Stimulated activated CD8-positive, alpha-beta memory T cell treated with anti-CD3 and anti-CD28 coated beads, Interleukin-15, amount 100 ng/mL, for 4 hours (primary cell): Measurements from ENCODE around the gene CYP2W1.

Source experiments
- DNase-seq, 2 donors: peaks; one replicate each; pipeline ENCODE4 v3.0.0-alpha.2; 2020; ENCODE audit warnings: low read depth in 2 of 2

Gene CYP2W1

DNA sequence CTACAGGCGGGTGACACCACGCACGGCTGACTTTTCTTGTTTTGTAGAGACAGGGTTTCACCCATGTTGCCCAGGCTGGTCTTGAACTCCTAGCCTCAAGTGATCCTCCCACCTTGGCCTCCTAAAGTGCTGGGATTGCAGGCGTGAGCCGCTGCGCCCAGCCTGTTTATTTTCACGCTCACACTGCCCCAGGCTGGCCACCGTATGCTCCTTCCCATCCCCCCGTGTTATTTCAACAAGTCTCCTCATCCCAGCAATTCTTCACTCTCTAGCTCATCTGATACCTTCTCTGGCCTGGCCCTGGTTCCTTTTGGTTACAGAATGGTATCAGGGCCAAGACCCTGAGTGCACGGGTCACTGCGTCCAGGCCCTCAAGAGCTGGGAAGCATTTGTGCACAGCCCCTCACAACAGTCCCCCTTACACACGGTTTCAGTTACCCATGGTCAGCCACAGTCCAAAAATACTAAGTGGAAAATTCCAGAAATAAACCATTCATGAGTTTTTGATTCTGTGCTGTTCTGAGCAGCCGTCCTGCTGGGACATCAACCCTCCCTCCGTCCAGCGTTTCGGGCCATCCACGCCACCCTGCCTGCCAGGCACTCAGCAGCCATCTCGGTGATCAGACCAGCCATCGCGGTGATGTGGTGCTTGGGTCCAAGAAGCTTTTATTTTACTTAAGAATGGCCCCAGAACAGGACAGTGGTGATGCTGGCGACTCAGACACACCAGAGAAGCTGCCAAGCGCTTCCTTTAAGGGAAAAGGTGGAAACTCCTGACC lies 16.5 kb upstream of the CYP2W1 start:
- DNase-seq, result no peak

DNA sequence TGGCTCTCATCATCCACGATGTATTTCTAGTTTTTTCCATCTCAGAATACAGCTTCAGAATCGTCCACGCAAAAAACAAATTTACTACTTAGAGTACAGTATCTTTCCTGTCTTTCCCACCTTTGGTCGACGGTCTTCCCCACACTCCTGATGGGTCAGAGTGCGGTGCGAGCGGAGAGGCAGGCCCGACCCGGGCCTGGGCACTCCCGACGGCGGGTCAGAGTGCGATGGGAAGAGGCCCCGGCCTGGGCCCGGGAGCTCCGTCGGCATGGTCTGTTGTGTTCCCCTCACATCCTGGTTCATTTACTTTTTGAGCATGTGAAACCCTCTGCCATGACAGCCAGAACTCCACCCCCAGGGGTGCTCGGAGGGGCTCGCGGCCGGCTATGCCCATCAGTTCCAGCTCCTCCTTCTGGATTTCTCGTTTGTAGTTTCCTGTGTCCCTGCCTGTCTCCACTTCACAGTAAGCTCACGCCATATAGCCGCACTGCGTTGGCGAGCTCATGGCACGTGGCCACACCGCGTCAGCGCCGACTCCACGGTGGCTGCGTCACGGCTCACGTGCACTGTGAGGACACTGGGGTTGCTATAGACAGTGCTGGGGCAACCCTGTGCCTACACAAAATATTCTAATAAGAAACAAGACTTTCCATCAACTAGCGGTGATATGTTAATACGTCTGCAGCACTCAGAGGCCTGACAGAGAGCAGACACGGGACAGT lies 15.5 kb upstream of the CYP2W1 start:
- DNase-seq, result no peak

DNA sequence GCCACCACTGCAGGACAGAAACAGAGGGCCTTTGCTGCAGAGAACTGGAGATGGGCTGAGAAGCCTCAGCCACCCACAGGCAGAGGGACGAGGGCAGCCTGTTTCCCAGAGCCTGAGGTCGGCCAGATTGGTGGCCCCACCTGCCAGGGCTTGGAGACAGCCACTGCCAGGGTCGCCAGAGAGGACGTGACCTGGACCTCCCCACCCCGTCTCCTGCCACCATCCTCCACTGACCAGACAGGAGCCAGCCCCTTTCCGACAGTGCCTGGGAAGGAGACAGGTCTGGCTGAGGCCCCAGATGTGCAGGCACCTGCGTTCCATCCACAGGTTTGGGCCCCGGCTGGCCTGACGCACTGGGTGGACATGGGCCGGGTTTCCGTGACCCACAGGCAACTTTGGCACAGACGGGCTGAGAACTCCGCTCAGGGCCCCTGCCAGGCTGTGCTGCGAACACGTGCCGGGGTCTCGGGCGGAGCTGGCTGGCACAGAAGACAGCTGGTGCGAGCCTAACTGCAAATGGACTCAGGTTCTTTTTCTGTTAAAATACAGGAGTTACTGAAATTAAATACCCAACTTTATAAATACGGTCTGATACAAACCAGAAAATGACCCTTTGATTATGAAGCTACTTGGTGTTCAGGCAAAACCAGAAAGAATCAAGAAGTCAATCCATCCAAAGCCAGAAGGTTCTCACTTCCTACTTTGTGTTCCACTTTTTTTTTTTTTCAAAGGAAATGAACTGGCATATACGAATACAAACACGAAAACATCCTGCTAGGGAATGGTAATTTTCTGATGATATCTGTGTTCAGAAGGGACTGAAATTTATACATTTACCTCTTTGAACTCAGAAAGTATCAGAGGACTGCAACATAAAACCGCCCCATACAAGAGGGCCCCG lies 14.5 kb upstream of the CYP2W1 start:
- no peak for DNase-seq

DNA sequence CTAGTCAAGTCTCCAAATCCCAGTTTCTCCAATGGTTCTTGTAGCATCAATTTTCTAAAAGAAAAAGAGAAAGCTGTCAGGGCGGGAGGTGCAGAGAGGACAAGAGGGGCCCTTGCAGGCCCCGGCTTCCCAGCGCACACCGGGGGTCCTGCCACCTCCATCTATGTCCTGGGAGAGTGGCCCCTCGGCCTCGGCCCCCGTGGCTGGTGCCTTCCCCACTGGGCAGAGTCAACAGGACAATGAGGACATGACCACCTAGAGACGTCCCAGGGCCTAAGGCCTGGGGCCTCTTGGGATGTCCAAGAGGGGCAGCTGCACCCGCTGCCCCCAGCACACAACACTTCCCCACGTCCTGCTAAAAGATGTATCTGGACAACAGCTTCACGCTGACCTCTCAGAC lies 13.6 kb upstream of the CYP2W1 start:
- no peak for DNase-seq

DNA sequence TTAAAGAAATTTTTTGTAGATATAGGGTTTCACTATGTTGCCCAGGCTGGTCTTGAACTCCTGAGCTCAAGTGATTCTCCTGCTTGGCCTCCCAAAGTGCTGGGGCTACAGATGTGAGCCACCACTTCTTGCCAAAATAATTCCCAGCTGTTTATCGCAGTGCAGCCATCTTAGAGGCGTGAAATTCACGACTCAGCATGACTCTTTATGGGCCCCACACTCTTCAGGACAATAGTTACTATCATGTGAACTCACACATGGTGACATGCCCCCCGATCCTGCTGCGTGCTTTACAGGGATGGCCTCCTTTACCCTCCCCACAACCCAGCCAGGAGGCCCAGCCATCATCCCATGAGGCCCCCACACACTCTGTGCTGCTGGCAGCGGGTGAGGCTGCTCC lies 12.2 kb upstream of the CYP2W1 start:
- no peak for DNase-seq

DNA sequence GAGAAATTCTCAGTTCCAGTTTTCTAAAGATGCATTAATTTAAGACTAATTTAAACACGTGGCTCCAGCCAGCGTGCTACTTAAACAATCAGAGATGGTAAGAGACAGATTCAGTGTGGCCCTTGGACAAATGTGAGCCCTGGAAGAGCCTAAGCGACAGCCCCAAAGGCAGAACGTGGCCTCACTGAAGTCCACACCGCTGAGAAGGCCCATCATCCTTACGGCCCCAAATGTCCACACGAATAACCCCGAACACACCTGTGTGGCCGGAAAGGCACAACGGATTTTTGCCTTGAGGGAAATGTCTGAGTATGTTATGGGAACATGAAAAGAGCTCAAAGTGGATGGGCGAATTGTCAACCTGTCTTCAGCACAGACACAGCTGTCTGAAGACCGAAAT lies 10.9 kb upstream of the CYP2W1 start:
- no peak for DNase-seq

DNA sequence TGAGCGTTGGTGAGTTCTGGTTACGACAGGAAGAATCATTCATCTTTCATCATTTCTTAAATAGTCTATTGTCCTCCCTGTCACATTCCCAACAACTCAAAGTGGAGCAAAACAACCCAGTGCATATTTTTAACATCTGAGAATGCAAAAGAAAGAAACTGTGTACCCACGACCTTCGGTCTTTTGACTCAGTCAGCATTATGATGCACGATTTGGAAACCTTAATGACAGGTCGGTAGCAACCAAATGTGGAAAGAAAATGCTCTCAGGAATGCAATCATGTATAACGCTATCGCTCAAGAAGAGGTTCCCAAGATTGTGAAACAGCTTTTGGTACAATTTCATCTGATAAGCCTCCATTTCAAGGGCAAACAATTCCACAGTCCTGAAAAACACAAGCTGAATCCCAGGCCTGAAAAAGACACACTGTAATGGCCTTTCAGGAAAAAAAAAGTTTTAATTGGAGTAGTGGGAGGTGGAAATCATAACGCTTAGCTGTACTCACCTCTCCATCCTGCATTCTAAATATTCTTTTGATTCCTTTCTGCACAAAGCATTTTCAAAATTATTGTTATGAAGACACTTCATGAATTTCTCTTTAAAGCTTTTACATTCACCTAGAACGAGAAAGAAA lies 10.2 kb upstream of the CYP2W1 start:
- no peak for DNase-seq

DNA sequence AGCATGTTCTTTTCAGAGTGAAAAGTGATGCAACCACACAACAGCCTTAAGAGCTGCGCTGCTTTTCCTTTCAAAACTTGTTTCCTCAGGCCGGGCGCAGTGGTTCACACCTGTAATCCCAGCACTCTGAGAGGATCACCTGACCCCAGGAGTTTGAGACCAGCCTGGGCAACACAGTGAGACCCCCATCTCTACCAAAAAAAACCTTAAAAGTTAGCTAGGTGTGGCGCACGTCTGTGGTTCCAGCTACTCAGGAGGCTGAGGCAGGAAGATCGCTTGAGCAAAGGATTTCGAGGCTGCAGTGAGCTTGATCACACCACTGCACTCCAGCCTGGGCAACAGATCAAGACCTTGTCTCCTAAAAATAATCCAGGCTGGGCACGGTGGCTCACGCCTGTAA lies 9.7 kb upstream of the CYP2W1 start:
- DNase-seq, result no peak

DNA sequence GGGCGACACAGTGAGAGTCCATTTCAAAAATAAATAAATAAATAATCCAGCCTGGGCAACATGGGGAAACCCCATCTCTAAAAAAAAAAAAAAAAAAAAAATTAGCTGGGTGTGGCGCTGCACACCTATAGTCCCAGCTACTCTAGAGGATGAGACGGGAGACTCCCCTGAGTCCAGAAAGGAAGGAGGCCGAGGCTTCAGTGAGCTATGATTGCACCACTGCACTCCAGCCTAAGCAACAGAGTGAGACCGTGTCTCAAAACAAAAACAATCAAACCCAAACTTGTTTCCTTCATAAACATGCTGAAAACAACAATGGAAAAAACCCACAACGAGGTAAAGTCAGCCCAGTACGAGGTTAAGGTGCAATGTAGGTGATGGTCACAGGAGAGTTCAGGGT lies 8.8 kb upstream of the CYP2W1 start:
- no peak for DNase-seq

DNA sequence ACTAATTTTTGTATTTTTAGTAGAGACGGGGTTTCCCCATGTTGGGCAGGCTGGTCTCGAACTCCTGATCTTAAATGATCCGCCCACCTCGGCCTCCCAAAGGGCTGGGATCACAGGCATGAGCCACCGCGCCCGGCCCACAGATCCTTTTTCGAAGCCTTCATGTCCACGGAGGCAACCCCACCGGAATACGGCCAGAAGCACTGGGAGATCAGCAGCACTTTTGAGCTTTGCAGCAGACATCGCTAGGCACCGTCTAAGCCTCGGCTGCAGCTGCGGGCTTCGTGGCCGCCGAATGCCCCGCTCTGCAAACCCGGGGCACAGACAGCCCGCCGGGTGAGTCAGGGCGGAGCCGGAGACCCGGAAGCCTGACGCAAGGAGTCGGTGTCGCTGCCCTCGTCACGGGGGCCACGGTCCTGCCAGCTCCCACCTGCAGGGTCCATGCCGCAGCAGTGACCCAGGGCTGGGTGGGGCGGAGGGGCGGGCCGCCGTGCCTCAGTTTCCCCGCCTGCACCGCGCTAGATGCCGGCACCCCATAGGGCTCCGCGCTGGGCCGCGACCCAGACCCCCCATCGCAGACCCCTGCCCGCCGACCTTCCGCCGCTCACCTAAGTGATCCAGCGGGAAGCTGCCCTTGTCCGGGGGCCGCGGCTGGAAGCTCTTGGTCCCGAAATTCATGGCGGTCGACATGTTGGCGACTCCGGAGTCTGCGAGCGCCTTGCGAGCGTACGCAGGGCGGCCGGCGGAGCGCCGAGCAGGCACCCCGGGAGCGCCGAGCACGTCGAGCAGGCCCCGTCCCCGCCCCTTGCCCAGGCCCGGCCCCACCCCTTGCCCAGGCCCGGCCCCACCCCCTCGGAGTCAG lies 7.9 kb upstream of the CYP2W1 start, which contains the start of gene COX19:
TSS of gene COX19 (minus strand) at position 730 of the 862 bp plus-strand sequence. CDS start at position 690, 40 bp downstream.
- peak; percentile 77 to 83 for DNase-seq

DNA sequence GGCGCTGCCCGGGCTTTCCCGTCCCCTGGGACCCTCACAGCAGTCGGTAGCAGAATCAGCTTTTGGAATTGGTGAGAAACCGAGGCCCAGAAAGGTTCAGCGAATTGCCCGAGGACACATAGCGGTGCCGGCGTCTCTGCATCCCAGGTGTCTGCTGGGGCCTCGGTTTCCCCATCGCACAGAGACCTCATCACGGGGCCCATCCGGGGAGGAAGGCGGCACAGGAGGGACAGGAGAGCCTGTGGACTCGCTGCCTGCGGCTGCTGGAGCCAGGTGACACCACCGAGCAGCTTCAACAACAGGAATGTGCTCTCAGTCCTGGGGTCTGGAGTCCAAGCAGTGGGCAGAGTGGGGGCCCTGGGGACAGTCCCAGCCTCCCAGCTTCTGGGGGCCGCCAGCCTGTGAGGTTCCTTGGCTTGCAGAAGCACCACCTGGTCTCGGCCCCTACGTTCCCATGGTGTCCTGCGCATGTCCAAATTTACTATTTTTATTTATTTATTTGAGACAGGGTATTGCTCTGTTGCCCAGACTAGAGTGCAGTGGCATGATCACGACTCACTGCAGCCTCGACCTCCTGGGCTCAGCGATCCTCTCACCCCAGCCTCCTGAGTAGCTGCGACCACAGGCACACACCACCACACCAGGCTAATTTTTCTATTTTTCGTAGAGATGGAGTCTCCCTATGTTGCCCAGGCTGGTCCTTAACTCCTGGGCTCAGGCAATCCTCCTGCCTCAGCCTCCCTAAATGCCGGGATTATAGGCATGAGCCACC lies 7.1 kb upstream of the CYP2W1 start:
- no peak for DNase-seq

DNA sequence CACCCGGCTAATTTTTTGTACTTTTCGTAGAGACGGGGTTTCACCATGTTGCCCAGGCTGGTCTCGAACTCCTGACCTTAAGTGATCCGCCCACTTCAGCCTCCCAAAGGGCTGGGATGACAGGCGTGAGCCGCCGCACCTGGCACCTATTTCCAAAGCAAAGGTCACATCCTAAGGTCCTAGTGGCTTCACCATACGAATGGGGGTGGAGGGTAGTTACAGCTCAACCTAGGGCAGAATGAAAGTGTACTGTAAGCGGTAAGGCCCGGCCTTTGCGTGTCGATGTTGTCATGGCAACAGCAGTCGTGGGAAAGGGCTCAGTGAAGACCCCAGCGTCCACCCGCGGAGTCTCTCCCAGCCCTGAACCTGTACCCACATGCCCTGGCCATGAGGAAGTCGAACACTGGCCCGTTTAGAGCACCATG lies 6.1 kb upstream of the CYP2W1 start:
- no peak for DNase-seq

DNA sequence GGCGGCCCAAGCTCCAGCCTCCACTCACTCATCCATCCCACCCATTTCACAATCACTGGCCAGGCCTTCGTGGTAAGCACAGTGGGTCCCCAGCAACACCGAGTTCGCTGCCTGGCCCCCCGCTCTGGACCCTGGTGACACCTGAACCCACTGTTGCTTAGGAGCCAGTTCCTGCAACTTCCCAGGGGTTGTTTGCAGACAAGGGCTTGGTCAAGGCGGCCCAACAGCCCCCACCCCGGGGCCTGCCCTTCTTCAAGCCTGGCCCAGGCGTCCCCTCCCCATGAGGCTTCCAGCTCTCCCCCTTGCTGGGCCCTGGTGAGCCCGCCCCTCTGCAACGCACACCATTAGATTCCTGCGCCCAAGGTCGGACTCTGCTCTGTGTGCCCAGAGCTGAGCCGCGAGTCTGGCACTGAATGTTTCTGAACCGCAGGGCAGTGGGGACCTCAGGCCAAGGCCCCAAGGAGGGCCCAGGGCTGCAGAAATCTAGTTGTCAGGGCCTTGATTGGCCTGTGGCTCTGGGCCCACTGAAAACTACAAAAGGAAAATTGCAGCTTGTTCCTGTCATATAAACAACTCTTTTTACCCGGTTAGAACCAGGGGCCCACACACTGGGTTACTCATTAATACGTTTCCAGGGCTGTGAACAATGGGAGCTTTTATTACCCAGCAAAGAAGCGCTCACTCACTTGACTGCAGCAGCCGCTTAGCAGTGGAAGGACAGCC lies 5.5 kb upstream of the CYP2W1 start:
- no peak for DNase-seq

DNA sequence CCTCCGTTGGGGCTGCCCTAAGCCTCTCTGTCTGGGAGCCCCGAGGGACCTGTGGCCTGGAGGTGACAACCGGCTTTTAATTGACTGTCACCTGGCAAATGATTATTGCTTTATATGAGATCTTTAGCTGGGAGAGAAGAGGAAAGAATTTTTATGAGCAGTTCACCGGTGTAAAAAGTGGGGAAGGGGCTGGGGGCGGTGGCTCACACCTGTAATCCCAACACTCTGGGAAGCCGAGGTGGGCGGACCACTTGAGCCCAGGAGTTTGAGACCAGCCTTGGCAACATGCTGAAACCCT lies 5.0 kb upstream of the CYP2W1 start:
- no peak for DNase-seq

DNA sequence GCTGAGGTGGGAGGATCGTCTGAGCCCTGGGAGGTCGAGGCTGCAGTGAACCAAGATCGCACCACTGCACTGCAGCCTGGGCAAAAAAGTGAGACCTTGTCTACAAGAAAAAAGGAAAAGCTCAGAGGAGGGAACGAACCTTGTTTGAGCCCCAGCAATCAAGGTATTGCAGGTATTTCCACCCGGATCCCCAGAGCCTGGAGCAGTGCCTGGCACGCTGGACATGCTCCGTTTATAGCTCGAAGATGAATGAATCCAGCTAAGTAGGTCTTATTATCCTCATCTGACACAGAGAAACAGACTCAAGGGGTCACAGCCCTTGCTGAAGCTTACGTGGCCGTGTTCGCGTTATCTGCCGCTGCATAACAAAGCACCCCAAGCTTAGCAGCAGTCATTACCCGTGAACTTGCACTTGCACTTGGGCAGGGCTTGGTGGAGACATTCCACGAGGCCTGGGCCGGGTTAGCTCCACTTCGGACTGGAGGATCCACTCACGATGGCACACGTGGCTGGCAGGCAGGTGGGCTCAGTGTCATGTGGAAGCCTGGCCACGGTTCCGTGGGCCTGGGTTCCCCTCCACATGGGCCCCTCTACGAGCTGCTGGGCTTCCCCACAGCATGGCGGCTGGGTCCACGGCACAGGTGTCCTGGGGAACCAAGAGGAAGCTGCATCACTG lies 4.4 kb upstream of the CYP2W1 start:
- no peak for DNase-seq

DNA sequence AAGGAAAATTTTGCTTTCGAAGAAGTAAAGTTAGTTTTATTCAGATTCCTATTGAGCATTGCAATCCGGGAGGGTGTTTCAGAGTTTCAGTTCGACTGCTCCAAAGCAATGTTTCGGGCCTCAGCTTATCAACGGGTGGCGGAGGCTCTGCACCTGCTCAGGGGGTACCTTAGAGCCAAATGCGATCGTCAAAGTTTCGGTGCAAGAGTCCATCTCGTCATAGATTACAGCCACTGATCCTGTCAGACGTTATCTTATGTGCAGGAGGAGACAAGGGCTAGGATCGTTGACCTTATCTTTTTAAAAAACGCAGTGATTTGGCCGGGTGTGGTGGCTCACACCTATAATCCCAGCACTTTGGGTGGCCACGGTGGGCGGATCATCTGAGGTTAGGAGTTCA lies 3.8 kb upstream of the CYP2W1 start:
- DNase-seq, result no peak

DNA sequence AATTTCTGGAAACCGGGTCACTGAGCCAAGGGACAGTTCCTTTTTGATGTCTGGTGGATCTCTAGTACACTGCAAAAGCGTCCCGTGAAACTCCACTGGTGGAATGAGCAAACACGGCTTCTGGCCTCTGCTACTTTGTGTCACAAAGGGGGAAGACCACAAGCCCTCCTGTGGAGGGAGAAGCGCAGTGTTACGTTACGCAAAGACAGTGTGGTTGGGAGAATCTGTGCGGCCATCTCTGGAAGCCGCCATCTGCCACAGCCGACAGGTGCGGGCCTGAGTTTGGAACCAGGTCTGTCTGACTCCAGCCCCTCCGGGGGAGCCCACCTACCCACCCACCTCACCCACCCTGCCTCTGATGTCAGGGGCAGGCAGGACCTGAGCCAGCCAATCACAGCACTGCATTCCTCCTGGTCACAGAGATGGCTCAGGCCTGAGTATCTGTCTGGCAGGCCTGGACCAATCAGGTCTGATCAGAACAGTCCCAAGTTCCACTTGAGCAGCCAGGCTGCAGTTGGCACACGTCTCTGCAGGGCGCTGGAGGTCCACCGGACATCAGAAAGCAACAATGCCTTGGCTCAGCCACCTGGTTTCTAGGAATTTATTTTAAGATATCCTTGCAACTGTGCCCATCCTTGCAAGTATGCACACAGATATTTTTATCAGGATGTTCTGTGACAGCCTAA lies 3.0 kb upstream of the CYP2W1 start:
- no peak for DNase-seq

DNA sequence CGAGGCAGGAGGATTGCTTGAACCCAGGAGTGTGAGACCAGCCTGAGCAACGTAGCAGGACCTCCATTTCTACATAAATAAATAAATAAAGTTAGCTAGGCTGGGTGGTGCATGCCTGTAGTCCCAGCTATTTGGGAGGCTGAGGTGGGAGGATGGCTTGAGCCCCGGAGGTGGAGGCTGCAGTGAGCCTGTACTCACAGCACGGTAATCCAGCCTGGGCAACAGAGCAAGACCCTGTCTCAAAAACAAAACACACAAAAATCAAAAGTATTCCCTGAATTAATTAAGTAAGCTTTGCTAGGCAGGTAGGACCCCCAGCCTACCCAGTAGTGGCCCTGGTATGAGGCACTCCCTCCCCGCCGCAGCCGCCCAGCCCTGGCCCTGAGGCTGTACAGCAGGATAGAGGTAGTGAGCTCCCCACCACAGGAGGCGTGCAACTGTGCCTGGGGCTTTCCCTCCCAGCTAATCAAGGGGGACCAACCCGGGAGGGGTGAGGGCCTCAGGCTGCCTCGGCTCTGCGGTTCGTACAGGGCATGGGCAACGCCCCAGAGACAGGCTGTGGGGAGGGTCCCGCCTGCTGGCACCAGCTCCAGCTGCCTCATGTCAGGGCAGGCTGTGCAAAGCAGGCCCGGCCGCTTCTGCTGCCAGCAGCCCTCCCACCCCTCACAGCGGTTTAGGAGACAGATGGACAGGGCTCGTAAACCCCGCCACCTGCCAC lies 1.0 kb upstream of the CYP2W1 start:
- no peak for DNase-seq
